Measurements from ENCODE around the gene LMOD3. TPM values are rescaled to one million over a fixed set of nuclear protein-coding genes. Genes with fewer than 3 reads are reported as not detected.

The LMOD3 gene
- total RNA-seq, 1 donor from 2014 or later: not detected

DNA sequence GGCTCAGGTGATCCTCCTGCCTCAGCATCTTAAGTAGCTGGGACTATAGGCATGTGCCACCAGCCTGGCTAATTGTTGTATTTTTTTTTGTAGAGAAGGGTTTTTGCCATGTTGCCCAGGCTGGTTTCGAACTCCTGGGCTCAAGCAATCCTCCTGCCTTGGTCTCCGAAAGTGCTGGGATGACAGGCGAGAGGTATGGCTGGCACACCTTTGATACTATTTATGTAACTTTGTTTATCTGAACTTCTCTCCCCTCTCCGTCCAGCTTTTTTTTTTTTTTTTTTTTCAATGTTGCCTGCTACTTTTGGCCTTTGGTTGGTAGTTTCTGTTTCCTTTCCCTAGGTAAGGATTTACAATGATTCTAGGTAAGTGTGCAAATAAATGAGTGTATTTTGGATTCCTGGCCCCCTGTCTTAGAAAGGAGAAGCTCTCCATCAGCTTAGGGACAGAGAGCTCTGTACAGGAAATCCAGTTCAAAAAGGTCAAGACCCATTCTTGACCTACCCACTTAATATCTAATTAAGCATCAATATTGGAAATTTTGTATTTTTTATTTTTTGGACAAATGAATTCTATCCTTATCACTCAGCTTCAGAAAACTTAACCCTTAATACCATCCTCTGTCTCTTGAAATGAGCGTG, 30.9 kb downstream of the LMOD3 start:
- DNase-seq (ENCODE audit: low spot score): no peak
- Mint-ChIP-seq H3K27me3 (ENCODE audit: insufficient read depth, low read depth) (peaks cover 2% of the 10 kb centered on the region), H3K4me3 (no peak overlapping the region), H3K27ac (no peak overlapping the region), H3K9me3 (no peaks in the 10 kb centered on the region), H3K4me1 (peaks cover 22% of the 10 kb centered on the region), H3K36me3 (peaks cover 2% of the 10 kb centered on the region)
- peak overlapping the region; percentile 60 for H3K27ac ChIP-seq
- H3K36me3 ChIP-seq: no peaks in the 10 kb centered on the region
- H3F3A ChIP-seq (ENCODE audit: low read depth): no peaks in the 10 kb centered on the region
- H3K9me3 ChIP-seq (ENCODE audit: low read depth): no peaks in the 10 kb centered on the region
- H3K27me3 ChIP-seq: no peaks in the 10 kb centered on the region
- no peak for TF ChIP-seq EZH2phosphoT487 (IDR thresholded peaks at IDR 0.05)
- TF ChIP-seq EZH2 (IDR thresholded peaks at IDR 0.05): no peak
- no peak for TF ChIP-seq CTCF (IDR thresholded peaks at IDR 0.05)
- H2AFZ ChIP-seq (replicated peaks): no peak overlapping the region
- peak overlapping the region; percentile 59 for H3K4me2 ChIP-seq
- H3K79me2 ChIP-seq (ENCODE audit: low read depth): peaks cover 19% of the 10 kb centered on the region
- H4K20me1 ChIP-seq (ENCODE audit: low read depth): peaks cover 6% of the 10 kb centered on the region
- H3K4me1 ChIP-seq: peaks cover 10% of the 10 kb centered on the region
- no peak overlapping the region for H3K9ac ChIP-seq
- H3K4me3 ChIP-seq: no peak overlapping the region

DNA sequence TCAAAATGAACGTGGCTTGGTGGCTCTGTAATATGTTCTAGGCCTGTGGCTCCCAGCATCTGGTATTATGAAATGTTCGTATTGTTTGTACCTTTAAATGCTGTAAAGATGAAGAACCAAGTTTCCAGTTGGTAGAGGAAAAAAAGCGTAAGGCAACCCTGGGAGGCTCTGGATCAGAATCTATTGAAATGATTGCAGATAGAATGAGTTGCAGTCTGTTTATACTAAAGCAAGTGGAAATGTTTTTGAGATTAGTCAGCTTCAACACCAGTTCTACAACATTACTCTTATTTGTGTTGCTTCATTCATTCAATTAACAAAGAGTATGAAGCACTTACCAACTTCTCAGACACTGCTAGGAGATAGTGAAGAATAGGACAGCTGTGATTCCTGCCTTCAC, 32.4 kb downstream of the LMOD3 start:
- no peak overlapping the region for H3K4me3 ChIP-seq
- no peak overlapping the region for H3K4me2 ChIP-seq
- no peak overlapping the region for H3K9ac ChIP-seq
- H3K79me2 ChIP-seq (ENCODE audit: low read depth): peaks cover 29% of the 10 kb centered on the region
- H2AFZ ChIP-seq (replicated peaks): no peak overlapping the region
- peaks cover 18% of the 10 kb centered on the region for H3K4me1 ChIP-seq
- DNase-seq (ENCODE audit: low spot score): no peak
- peaks cover 6% of the 10 kb centered on the region for H4K20me1 ChIP-seq (ENCODE audit: low read depth)
- H3K27ac ChIP-seq: no peak overlapping the region
- H3K4me3 Mint-ChIP-seq: no peak overlapping the region
- H3K9me3 ChIP-seq (ENCODE audit: low read depth): no peaks in the 10 kb centered on the region
- no peaks in the 10 kb centered on the region for H3K36me3 ChIP-seq
- peaks cover 2% of the 10 kb centered on the region for H3K36me3 Mint-ChIP-seq
- H3K27ac Mint-ChIP-seq: no peak overlapping the region
- H3K9me3 Mint-ChIP-seq: no peaks in the 10 kb centered on the region
- peaks cover 6% of the 10 kb centered on the region for H3F3A ChIP-seq (ENCODE audit: low read depth)
- TF ChIP-seq EZH2phosphoT487 (IDR thresholded peaks at IDR 0.05) (no peak), EZH2 (IDR thresholded peaks at IDR 0.05) (no peak), CTCF (IDR thresholded peaks at IDR 0.05) (no peak)
- H3K27me3 Mint-ChIP-seq (ENCODE audit: insufficient read depth, low read depth): peaks cover 2% of the 10 kb centered on the region
- no peaks in the 10 kb centered on the region for H3K27me3 ChIP-seq
- peaks cover 32% of the 10 kb centered on the region for H3K4me1 Mint-ChIP-seq

DNA sequence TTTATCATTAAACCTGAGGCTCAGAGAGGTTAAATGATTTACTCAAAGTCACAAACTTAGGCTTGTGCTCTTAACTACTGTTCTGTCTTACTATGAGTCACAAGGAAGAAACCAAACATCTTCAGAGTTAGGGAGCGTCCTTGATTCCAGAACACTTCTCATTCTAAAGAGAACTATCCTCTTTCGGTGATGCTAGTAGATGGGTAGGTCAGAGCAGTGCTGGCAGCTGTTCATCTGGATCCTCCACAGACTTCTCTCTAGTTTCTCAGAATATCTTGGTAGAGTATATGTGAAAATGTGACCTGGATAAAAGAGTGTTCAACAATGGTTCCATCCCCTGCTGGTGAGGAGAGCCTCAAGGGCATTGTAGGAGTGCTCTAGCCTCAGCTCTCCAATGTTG, 34.3 kb downstream of the LMOD3 start:
- Histone ChIP-seq H3K36me3 (no peaks in the 10 kb centered on the region), H3K4me2 (no peak overlapping the region), H3K4me3 (no peak overlapping the region), H2AFZ (replicated peaks) (no peak overlapping the region), H3K9me3 (ENCODE audit: low read depth) (no peaks in the 10 kb centered on the region), H3K27me3 (no peaks in the 10 kb centered on the region), H4K20me1 (ENCODE audit: low read depth) (no peaks in the 10 kb centered on the region), H3K27ac (no peak overlapping the region), H3K9ac (no peak overlapping the region), H3K79me2 (ENCODE audit: low read depth) (peaks cover 27% of the 10 kb centered on the region), H3K4me1 (peaks cover 25% of the 10 kb centered on the region), H3F3A (ENCODE audit: low read depth) (peaks cover 6% of the 10 kb centered on the region)
- no peak for DNase-seq (ENCODE audit: low spot score)
- Mint-ChIP-seq H3K4me3 (no peak overlapping the region), H3K27me3 (ENCODE audit: insufficient read depth, low read depth) (peaks cover 2% of the 10 kb centered on the region), H3K9me3 (no peaks in the 10 kb centered on the region), H3K36me3 (peaks cover 2% of the 10 kb centered on the region), H3K4me1 (peaks cover 48% of the 10 kb centered on the region), H3K27ac (no peak overlapping the region)
- TF ChIP-seq EZH2 (IDR thresholded peaks at IDR 0.05): no peak
- no peak for TF ChIP-seq CTCF (IDR thresholded peaks at IDR 0.05)
- TF ChIP-seq EZH2phosphoT487 (IDR thresholded peaks at IDR 0.05): no peak
